Sigmoid colon (tissue), 4 donors: ENCODE data around the gene DAGLB.

Source experiments
- POLR2A ChIP-seq, 2 donors: fragments of 450-650 bp; IDR thresholded peaks; one replicate each; pipeline ENCODE4 v1.6.1; 2016; ENCODE audit warnings: antibody characterized with exemption in 2 of 2, mild to moderate bottlenecking in 2 of 2, moderate library complexity in 2 of 2
- POLR2AphosphoS5 ChIP-seq, 4 donors: sonication (generic); formaldehyde crosslinking; IDR thresholded peaks; one replicate each; pipeline ENCODE4 v1.6.1; 2017; ENCODE audit warnings: antibody characterized with exemption in 4 of 4
- TF ChIP-seq, protein P1 (sequence below), 4 experiments: fragments of 450-650 bp in 3 of 4; fragments of 200-600 bp in 1 of 4; IDR thresholded peaks; one replicate each; pipeline ENCODE4 v1.5.1; 2016 to 2019; ENCODE audit warnings: antibody characterized with exemption in 4 of 4, mild to moderate bottlenecking in 3 of 4, moderate library complexity in 2 of 4

GRCh38 chr7:6453734-6454133 lies 6.0 kb upstream of the DAGLB start:
- TF ChIP-seq, protein P1, sequence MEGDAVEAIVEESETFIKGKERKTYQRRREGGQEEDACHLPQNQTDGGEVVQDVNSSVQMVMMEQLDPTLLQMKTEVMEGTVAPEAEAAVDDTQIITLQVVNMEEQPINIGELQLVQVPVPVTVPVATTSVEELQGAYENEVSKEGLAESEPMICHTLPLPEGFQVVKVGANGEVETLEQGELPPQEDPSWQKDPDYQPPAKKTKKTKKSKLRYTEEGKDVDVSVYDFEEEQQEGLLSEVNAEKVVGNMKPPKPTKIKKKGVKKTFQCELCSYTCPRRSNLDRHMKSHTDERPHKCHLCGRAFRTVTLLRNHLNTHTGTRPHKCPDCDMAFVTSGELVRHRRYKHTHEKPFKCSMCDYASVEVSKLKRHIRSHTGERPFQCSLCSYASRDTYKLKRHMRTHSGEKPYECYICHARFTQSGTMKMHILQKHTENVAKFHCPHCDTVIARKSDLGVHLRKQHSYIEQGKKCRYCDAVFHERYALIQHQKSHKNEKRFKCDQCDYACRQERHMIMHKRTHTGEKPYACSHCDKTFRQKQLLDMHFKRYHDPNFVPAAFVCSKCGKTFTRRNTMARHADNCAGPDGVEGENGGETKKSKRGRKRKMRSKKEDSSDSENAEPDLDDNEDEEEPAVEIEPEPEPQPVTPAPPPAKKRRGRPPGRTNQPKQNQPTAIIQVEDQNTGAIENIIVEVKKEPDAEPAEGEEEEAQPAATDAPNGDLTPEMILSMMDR (IDR thresholded peaks at IDR 0.05) = no peak
- TF ChIP-seq POLR2A (IDR thresholded peaks at IDR 0.05) (no peak), POLR2AphosphoS5 (IDR thresholded peaks at IDR 0.05) (no peak)
